Measurements from ENCODE around the gene FRMD4A.

The FRMD4A gene

DNA sequence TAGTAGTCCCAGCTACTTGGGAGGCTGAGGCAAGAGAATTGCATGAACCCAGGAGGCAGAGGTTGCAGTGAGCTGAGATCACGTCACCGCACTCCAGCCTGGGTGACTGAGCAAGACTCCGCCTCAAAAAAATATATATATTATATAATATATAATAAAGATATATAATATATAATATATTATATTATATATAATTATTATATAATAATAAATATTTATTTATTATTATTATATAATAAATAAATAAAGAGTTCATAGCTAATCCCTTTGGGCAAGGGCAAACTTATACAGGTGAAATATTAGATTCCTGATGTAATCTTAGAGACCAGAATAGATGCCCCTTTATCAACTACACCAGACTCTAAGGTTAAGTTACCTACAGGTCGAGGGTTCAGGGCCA lies 558.7 kb downstream of the FRMD4A start:
- no peak overlapping the region for H3K4me3 ChIP-seq (ENCODE audit: low read length in 2 of 2)
- H3K27ac ChIP-seq (replicated peaks; ENCODE audit: low read length), result no peak overlapping the region
- H3K14ac ChIP-seq (ENCODE audit: low read length), result no peak overlapping the region
- no peak overlapping the region for H3K4ac ChIP-seq (ENCODE audit: low read length)
- H3K4me2 ChIP-seq (ENCODE audit: insufficient read depth, low read length, poor library complexity, severe bottlenecking), result no peak overlapping the region
- H3K27me3 ChIP-seq (ENCODE audit: control insufficient read depth in 3 of 3, insufficient read depth in 3 of 3, low read depth in 1 of 3, low read length in 3 of 3), result no peaks in the 10 kb centered on the region
- no peak overlapping the region for H2BK12ac ChIP-seq (ENCODE audit: low read length)
- no peak overlapping the region for H4K91ac ChIP-seq (ENCODE audit: low read depth, low read length, poor library complexity)
- H2BK120ac ChIP-seq (ENCODE audit: low read depth, low read length), result no peak overlapping the region
- H3K4me1 ChIP-seq (ENCODE audit: control insufficient read depth in 2 of 2, insufficient read depth in 1 of 2, low read depth in 1 of 2, low read length in 2 of 2), result no peaks in the 10 kb centered on the region
- peaks cover 0 to 6% of the 10 kb centered on the region in 2 donors for H3K9me3 ChIP-seq (replicated peaks in 1 of 2; ENCODE audit: control insufficient read depth in 2 of 2, insufficient read depth in 1 of 2, low read depth in 1 of 2, low read length in 2 of 2)
- no peak overlapping the region for H4K8ac ChIP-seq (ENCODE audit: low read depth, low read length)
- no peak overlapping the region for H2BK5ac ChIP-seq (ENCODE audit: low read length)
- no peak for DNase-seq (ENCODE audit: low spot score)
- H3K36me3 ChIP-seq (replicated peaks in 1 of 2; ENCODE audit: control insufficient read depth in 2 of 2, insufficient read depth in 2 of 2, low read length in 2 of 2), result peaks cover 0 to 92% of the 10 kb centered on the region in 2 donors
- no peak overlapping the region for H2BK15ac ChIP-seq (ENCODE audit: low read length)
- H2AK5ac ChIP-seq (ENCODE audit: low read depth, low read length), result no peak overlapping the region
- no peaks in the 10 kb centered on the region for H3K79me1 ChIP-seq (ENCODE audit: low read depth, low read length)
- H3K23ac ChIP-seq (ENCODE audit: low read depth, low read length, poor library complexity), result no peak overlapping the region
- H3K18ac ChIP-seq (ENCODE audit: low read length), result no peak overlapping the region
- H3K9ac ChIP-seq (ENCODE audit: low read depth, low read length, poor library complexity), result no peak overlapping the region
- WGBS, 2 donors (ENCODE audit: extremely low coverage in 2 of 2, insufficient read length in 2 of 2, insufficient replicate concordance in 1 of 2), result no CpG with 5 or more reads among the region's 4 CpGs
- H2AFZ ChIP-seq (ENCODE audit: low read length), result no peak overlapping the region

- Histone ChIP-seq H3K27me3 (ENCODE audit: control insufficient read depth in 3 of 3, insufficient read depth in 3 of 3, low read depth in 1 of 3, low read length in 3 of 3) (no peaks in the 10 kb centered on the region), H2AK5ac (ENCODE audit: low read depth, low read length) (no peak overlapping the region), H3K4me1 (ENCODE audit: control insufficient read depth in 2 of 2, insufficient read depth in 1 of 2, low read depth in 1 of 2, low read length in 2 of 2) (no peaks in the 10 kb centered on the region), H3K18ac (ENCODE audit: low read length) (no peak overlapping the region), H3K79me1 (ENCODE audit: low read depth, low read length) (no peaks in the 10 kb centered on the region), H4K8ac (ENCODE audit: low read depth, low read length) (no peak overlapping the region), H2BK5ac (ENCODE audit: low read length) (no peak overlapping the region), H3K9ac (ENCODE audit: low read depth, low read length, poor library complexity) (no peak overlapping the region), H2AFZ (ENCODE audit: low read length) (no peak overlapping the region), H3K4me2 (ENCODE audit: insufficient read depth, low read length, poor library complexity, severe bottlenecking) (no peak overlapping the region), H2BK120ac (ENCODE audit: low read depth, low read length) (no peak overlapping the region), H2BK15ac (ENCODE audit: low read length) (no peak overlapping the region), H3K4ac (ENCODE audit: low read length) (no peak overlapping the region), H3K4me3 (ENCODE audit: low read length in 2 of 2) (no peak overlapping the region), H3K36me3 (replicated peaks in 1 of 2; ENCODE audit: control insufficient read depth in 2 of 2, insufficient read depth in 2 of 2, low read length in 2 of 2) (peaks cover 0 to 88% of the 10 kb centered on the region in 2 donors), H3K27ac (replicated peaks; ENCODE audit: low read length) (no peak overlapping the region), H3K14ac (ENCODE audit: low read length) (no peak overlapping the region), H3K9me3 (replicated peaks in 1 of 2; ENCODE audit: control insufficient read depth in 2 of 2, insufficient read depth in 1 of 2, low read depth in 1 of 2, low read length in 2 of 2) (peaks cover 0 to 5% of the 10 kb centered on the region in 2 donors), H4K91ac (ENCODE audit: low read depth, low read length, poor library complexity) (no peak overlapping the region), H3K23ac (ENCODE audit: low read depth, low read length, poor library complexity) (no peak overlapping the region), H2BK12ac (ENCODE audit: low read length) (no peak overlapping the region)
- no peak for DNase-seq (ENCODE audit: low spot score)
- WGBS, 2 donors (ENCODE audit: extremely low coverage in 2 of 2, insufficient read length in 2 of 2, insufficient replicate concordance in 1 of 2), result no CpG with 5 or more reads among the region's 4 CpGs
Observed at GRCh38 chr10:13770760-13771493, 559.8 kb downstream of the FRMD4A start.

DNA sequence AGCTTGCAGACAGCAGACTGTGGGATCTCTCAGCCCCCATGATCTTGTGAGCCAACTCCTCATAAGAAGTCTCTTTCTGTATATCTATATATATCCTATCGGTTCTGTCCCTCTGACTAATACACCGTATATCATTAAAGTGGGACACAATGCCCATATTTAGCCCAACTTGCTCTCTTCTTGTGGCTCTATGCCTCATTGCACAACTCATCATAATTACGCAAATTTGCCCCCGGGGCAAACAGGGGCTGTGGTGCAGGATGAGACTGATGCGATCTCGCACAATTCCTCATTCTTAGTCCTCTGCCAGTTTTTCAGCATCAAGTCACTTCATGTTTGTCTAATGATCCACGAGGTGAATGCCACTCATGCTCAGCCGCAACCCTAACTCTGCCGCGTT lies 560.8 kb downstream of the FRMD4A start:
- no peak overlapping the region for H3K14ac ChIP-seq (ENCODE audit: low read length)
- H2BK5ac ChIP-seq (ENCODE audit: low read length), result no peak overlapping the region
- no peaks in the 10 kb centered on the region for H3K9me3 ChIP-seq (replicated peaks in 1 of 2; ENCODE audit: control insufficient read depth in 2 of 2, insufficient read depth in 1 of 2, low read depth in 1 of 2, low read length in 2 of 2)
- H3K9ac ChIP-seq (ENCODE audit: low read depth, low read length, poor library complexity), result no peak overlapping the region
- no peak overlapping the region for H3K4ac ChIP-seq (ENCODE audit: low read length)
- H3K4me2 ChIP-seq (ENCODE audit: insufficient read depth, low read length, poor library complexity, severe bottlenecking), result no peak overlapping the region
- no peak overlapping the region for H3K23ac ChIP-seq (ENCODE audit: low read depth, low read length, poor library complexity)
- no peak overlapping the region for H2AK5ac ChIP-seq (ENCODE audit: low read depth, low read length)
- H4K8ac ChIP-seq (ENCODE audit: low read depth, low read length), result no peak overlapping the region
- no peak overlapping the region for H2AFZ ChIP-seq (ENCODE audit: low read length)
- peaks cover 0 to 85% of the 10 kb centered on the region in 2 donors for H3K36me3 ChIP-seq (replicated peaks in 1 of 2; ENCODE audit: control insufficient read depth in 2 of 2, insufficient read depth in 2 of 2, low read length in 2 of 2)
- no peaks in the 10 kb centered on the region for H3K79me1 ChIP-seq (ENCODE audit: low read depth, low read length)
- H2BK12ac ChIP-seq (ENCODE audit: low read length), result no peak overlapping the region
- no peak overlapping the region for H2BK15ac ChIP-seq (ENCODE audit: low read length)
- H3K4me1 ChIP-seq (ENCODE audit: control insufficient read depth in 2 of 2, insufficient read depth in 1 of 2, low read depth in 1 of 2, low read length in 2 of 2), result peaks cover 0 to 5% of the 10 kb centered on the region in 2 donors
- no peak overlapping the region for H3K18ac ChIP-seq (ENCODE audit: low read length)
- DNase-seq (ENCODE audit: low spot score), result no peak
- H3K27me3 ChIP-seq (ENCODE audit: control insufficient read depth in 3 of 3, insufficient read depth in 3 of 3, low read depth in 1 of 3, low read length in 3 of 3), result no peaks in the 10 kb centered on the region
- no peak overlapping the region for H4K91ac ChIP-seq (ENCODE audit: low read depth, low read length, poor library complexity)
- no CpG with 5 or more reads among the region's 10 CpGs for WGBS, 2 donors (ENCODE audit: extremely low coverage in 2 of 2, insufficient read length in 2 of 2, insufficient replicate concordance in 1 of 2)
- no peak overlapping the region for H2BK120ac ChIP-seq (ENCODE audit: low read depth, low read length)
- H3K27ac ChIP-seq (replicated peaks; ENCODE audit: low read length), result no peak overlapping the region
- no peak overlapping the region for H3K4me3 ChIP-seq (ENCODE audit: low read length in 2 of 2)

GRCh38 chr10:13767676-13768178 lies 563.0 kb downstream of the FRMD4A start:
- WGBS, 2 donors (ENCODE audit: extremely low coverage in 2 of 2, insufficient read length in 2 of 2, insufficient replicate concordance in 1 of 2), result no CpG with 5 or more reads among the region's 13 CpGs
- H3K27me3 ChIP-seq (ENCODE audit: control insufficient read depth in 3 of 3, insufficient read depth in 3 of 3, low read depth in 1 of 3, low read length in 3 of 3), result no peaks in the 10 kb centered on the region
- no peak overlapping the region for H2BK15ac ChIP-seq (ENCODE audit: low read length)
- no peak overlapping the region for H2BK5ac ChIP-seq (ENCODE audit: low read length)
- no peak overlapping the region for H2BK12ac ChIP-seq (ENCODE audit: low read length)
- no peak overlapping the region for H2AFZ ChIP-seq (ENCODE audit: low read length)
- H3K4me2 ChIP-seq (ENCODE audit: insufficient read depth, low read length, poor library complexity, severe bottlenecking), result no peak overlapping the region
- peaks cover 0 to 78% of the 10 kb centered on the region in 2 donors for H3K36me3 ChIP-seq (replicated peaks in 1 of 2; ENCODE audit: control insufficient read depth in 2 of 2, insufficient read depth in 2 of 2, low read length in 2 of 2)
- no peak overlapping the region for H4K8ac ChIP-seq (ENCODE audit: low read depth, low read length)
- H3K23ac ChIP-seq (ENCODE audit: low read depth, low read length, poor library complexity), result no peak overlapping the region
- H2BK120ac ChIP-seq (ENCODE audit: low read depth, low read length), result no peak overlapping the region
- H2AK5ac ChIP-seq (ENCODE audit: low read depth, low read length), result no peak overlapping the region
- H3K9me3 ChIP-seq (replicated peaks in 1 of 2; ENCODE audit: control insufficient read depth in 2 of 2, insufficient read depth in 1 of 2, low read depth in 1 of 2, low read length in 2 of 2), result no peaks in the 10 kb centered on the region
- no peak for DNase-seq (ENCODE audit: low spot score)
- H3K27ac ChIP-seq (replicated peaks; ENCODE audit: low read length), result no peak overlapping the region
- no peak overlapping the region for H3K4me3 ChIP-seq (ENCODE audit: low read length in 2 of 2)
- no peaks in the 10 kb centered on the region for H3K79me1 ChIP-seq (ENCODE audit: low read depth, low read length)
- H3K14ac ChIP-seq (ENCODE audit: low read length), result no peak overlapping the region
- no peak overlapping the region for H3K18ac ChIP-seq (ENCODE audit: low read length)
- no peak overlapping the region for H3K4ac ChIP-seq (ENCODE audit: low read length)
- no peak overlapping the region for H3K9ac ChIP-seq (ENCODE audit: low read depth, low read length, poor library complexity)
- H3K4me1 ChIP-seq (ENCODE audit: control insufficient read depth in 2 of 2, insufficient read depth in 1 of 2, low read depth in 1 of 2, low read length in 2 of 2), result peaks cover 0 to 5% of the 10 kb centered on the region in 2 donors
- no peak overlapping the region for H4K91ac ChIP-seq (ENCODE audit: low read depth, low read length, poor library complexity)

Measured in neuronal stem cell (in vitro differentiated cells).